Esophagus squamous epithelium (tissue), 4 donors: ENCODE measurements around the gene NOL7.
A peak's percentile ranks its signal among the peaks of the same experiment; 100 is the strongest.

Source experiments
- CTCF ChIP-seq, 6 experiments: fragments of 450-650 bp in 4 of 6; fragments of 200-600 bp in 2 of 6; sonication (generic) in 2 of 6; IDR thresholded peaks; one replicate each; pipeline ENCODE4 v1.5.1; 2016 to 2019; ENCODE audit warnings: antibody characterized with exemption in 6 of 6, mild to moderate bottlenecking in 4 of 6, moderate library complexity in 4 of 6
- POLR2A ChIP-seq, 4 donors: fragments of 450-650 bp; IDR thresholded peaks; one replicate each; pipeline ENCODE4 v1.6.1; 2017; ENCODE audit warnings: antibody characterized with exemption in 4 of 4, mild to moderate bottlenecking in 4 of 4, moderate library complexity in 3 of 4

DNA sequence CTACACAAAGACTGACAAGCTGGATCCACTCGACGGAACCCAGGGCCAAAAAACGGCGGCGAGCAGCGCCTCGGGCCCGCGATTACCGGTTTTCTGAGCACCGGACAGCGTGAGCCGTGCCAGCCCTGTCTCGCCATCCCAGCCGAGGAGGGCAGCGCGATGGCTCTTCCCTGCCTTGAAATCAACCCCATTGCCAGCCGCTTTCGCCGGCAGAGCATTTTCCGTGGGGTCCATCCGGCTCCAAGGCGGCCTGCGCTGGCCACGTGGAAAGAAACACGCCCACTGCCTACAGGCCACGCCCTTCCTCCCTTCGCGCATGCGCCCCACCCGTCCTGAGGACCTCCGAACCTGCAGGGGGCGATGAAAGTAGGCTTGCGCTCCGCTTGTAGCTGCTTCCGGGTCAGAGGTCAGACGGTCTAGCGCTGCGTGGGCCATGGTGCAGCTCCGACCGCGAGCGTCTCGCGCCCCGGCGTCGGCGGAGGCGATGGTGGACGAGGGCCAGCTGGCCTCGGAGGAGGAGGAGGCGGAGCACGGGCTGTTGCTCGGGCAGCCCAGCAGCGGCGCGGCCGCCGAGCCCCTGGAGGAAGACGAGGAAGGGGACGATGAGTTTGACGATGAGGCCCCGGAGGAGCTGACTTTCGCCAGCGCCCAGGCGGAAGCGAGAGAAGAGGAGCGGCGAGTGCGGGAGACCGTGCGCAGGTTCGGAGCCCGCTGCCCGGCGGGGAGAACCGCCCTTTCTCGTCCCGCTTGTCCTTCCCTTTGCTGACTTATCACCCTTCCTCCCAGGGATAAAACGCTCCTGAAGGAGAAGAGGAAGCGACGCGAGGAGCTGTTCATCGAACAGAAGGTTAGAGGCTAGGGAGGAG, at the start of gene NOL7:
- TF ChIP-seq CTCF (IDR thresholded peaks at IDR 0.05) (peak; percentile 78 to 99 (median 96)), POLR2A (IDR thresholded peaks at IDR 0.05) (peak in 3 of 4 donors; percentile 51 to 90 (median 66))
